HG02763 (cell line): ENCODE measurements around the gene PTGR1.
"Not testable (repeated sequence)": the region's sequence is repeated elsewhere in the genome, so short reads cannot be mapped to it uniquely, and the experiment has no call there.

ENCODE experiments used
- ATAC-seq: cut with Tn5 transposase; IDR thresholded peaks from one replicate; pipeline ENCODE4 v1.9.1; 2021; ENCODE audit warnings: mild to moderate bottlenecking, moderate library complexity; ENCODE audit not compliant: unreplicated experiment

The PTGR1 gene

DNA sequence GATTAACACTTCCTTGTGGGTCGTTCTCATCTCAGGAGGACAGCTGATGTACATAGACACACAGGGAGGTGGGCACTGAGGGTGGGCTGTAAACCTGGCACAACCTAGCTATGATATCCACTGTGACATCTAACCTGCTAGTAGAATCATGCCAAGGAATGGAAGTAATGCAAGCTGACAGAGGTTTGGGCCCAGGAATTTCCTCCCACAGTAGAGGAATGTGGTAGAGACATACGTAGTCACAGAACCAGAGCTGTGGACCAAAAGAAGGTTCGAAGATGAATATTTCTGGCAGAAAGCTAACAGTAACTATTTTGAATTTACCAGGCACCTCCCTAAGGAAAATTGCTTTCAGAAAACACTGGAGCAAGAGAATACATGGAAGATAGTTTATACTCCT, 16.5 kb upstream of the PTGR1 start:
- ATAC-seq: no peak

DNA sequence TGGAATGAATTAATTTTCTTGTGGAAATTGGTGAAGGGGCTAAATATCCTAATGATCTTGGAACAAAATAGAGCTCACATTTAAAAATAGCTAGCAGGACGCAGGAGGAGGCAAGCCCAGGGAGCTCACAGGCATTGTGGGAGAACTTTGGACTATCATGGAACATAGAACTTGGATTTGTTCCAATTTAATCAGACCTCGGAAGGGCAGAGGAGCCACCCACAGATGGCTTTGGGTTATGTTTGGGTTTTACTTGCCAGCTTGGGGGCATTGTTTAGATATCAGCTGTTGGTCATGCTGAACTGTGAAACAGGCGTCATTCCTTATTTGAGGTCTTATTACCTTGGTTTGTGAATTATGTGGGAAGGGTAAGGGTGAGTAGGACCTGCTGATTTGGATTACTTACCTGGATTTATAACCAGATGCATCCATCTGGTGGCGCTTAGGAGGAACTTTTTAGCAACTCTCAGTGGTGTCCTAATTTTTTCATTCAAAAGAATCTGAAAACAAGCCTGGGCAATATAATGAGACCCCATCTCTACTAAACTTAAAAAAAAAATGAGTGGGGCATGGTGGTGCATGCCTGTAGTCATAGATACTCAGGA, 14.1 kb upstream of the PTGR1 start:
- no peak for ATAC-seq

DNA sequence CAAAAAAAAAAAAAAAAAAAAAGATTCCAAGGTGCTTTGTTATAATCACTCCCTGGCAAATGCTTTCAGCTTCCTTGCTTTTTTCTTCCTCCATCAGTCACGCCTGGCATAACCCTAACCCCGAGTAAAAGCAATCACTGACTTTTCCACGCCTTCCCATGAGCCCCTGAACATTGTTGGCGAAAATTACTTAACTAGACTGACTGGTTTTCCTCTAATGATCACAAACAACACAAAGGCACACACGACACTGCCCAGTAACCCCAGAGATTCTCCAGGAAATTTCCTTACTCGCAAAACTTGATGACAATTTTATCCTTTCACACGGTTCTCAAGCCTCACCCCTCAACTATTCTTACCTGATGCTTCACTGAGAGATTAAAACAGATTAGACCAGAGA, 11.4 kb upstream of the PTGR1 start:
- no peak for ATAC-seq

DNA sequence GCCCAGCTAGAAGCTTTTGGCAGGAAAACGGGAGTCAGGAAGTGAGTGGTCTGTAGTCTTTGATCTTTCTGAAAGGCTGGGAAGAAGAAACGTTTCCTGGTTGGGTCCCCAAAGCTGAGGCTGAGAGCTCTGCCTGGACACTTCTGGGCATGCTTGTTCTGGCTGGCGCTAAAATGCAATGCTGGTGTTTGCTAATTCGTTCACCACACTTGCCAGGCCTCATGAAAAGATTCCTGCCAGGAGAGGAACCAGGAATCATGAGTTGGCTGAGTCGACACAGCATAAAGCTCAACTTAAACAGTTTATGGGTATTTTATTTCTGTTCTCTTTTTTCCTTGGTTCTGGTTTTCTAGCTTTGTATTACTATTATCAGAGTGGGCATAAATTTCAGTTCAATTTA, 10.7 kb upstream of the PTGR1 start:
- no peak for ATAC-seq

DNA sequence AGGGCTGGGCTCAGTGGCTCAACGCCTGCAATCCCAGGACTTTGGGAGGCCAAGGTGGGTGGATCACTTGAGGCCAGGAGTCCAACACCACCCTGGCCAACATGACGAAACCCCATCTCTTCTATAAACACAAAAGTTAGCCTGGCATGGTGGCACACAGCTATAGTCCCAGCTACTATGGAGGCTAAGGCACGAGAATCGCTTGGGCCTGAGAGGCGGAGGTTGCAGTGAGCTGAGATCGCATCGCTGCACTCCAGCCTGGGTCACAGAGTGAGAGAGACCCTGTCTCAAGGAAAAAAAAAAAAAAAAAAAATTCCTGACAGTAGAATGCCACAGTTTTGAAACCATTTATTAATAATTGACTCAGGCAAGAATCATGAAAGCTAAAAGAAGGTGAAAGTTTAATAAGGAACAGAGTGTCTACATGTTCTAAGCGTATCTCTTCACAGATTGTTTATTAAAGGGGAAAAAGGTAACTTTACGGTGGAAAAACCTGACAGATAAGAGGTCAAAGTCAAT, 5.7 kb upstream of the PTGR1 start:
- no peak for ATAC-seq

DNA sequence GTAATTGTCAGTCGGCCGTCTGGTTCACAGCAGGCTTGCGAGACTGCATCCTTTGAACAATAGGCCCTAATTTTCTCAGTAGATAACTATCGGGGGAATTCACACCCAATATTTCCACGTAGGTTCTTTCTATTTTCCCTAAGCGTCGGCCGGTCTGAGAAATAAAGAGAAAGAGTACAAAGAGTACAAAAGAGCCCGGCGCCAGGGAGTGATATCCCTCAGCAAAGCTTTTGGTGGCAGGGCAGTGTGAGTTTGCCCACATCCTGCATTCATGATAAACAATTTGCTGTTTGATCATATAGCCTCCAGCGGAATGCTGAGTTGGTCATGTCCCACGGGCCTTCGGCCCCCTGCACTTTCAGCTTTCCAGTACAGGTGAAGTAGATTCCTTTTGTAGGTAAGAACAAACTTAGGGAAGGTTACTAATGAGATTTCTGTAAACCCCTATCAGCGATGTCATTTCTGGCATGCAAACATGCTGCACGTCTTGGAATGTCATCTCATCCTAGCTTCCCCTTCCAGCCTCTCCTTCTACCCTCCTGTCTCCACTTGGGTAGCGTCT, 4.7 kb upstream of the PTGR1 start:
- ATAC-seq: no peak

DNA sequence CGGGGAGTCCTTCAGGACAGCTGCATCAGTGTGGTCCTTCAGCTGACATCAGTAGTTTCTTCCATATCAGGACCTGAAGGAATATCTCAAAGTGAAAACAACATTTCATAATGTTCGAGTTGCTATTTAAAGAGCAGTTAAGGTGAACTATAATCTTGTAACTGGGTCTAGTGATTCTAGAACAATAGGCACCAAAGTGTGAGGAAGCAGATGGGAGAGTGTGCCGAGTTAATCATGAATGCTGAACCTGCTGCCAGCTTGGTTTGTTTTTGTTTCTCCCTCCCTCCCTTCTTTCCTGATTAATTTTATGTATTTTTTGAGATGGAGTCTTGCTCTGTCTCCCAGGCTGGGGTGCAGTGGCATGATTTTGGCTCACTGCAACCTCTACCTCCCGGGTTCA, 3.6 kb upstream of the PTGR1 start:
- no peak for ATAC-seq

DNA sequence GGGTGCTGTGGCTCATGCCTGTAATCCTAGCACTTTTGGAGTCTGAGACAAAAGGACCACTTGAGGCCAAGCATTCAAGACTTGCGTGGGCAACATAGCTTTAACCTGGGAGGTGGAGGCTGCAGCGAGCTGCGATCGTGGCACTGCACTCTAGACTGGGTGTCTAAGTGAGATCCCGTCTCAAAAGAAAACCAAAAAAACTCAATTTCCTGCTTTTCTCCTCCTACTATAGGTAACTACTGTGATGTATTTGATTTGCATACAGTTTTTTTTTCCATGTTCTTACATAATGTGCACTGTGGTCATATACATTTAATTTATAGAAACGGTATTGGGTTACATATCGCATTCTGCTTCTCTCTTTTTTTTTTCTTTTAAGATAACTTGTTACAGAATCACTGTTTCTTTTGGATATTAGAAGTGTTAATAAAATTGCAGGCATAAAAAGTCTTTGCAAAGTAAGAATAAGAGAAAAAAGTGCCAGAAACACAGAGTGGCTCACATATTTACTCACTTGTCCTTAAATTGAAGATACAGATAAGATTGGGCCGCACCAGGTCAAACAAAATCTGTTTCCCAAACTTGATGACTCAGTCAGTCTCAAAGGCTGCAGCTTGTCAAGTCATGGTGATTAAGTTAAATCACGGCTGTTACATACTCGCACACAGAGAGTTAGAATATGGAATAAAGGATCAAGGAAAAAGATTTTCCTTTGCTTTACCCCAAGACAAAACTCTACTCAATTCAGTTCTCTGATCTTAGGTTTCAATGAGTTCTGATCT, 2.0 kb upstream of the PTGR1 start:
- no peak for ATAC-seq

DNA sequence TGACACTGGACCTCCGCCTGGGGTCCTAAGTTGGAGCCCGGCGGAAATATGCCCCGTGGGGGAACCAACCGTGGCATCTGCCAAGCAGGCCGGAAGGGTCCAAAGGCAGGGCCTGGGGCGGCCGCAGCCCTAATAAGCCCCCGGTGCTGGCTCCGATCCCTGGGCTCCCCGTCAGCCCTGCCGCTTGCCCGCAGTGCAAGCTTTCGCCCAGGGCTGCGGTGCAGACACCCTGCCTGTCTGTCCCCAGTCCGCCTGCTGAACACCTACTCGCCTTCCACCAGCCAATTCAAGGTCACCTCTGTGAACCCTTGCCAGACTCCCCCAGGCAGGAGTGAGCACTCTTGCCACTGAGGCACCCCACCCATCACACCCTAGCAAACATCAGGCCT, 502 bp upstream of the PTGR1 start:
- no peak for ATAC-seq

DNA sequence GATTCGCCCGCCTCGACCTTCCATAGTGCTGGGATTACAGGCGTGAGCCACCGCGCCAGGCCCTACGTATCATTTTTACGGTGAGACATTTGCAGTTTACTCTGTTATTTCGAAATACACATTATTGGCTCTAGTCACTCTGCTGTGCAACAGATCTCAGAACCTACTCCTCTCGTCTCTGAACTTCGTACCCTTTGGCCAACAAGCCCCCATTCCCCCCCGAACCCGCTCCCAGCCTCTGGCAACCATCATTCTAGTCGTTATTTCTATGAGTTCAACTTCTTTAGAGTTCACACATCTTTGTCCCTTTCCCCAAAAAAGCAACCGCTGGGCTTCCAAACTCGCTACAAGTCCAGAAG, 735 bp downstream of the PTGR1 start:
- ATAC-seq: no peak

DNA sequence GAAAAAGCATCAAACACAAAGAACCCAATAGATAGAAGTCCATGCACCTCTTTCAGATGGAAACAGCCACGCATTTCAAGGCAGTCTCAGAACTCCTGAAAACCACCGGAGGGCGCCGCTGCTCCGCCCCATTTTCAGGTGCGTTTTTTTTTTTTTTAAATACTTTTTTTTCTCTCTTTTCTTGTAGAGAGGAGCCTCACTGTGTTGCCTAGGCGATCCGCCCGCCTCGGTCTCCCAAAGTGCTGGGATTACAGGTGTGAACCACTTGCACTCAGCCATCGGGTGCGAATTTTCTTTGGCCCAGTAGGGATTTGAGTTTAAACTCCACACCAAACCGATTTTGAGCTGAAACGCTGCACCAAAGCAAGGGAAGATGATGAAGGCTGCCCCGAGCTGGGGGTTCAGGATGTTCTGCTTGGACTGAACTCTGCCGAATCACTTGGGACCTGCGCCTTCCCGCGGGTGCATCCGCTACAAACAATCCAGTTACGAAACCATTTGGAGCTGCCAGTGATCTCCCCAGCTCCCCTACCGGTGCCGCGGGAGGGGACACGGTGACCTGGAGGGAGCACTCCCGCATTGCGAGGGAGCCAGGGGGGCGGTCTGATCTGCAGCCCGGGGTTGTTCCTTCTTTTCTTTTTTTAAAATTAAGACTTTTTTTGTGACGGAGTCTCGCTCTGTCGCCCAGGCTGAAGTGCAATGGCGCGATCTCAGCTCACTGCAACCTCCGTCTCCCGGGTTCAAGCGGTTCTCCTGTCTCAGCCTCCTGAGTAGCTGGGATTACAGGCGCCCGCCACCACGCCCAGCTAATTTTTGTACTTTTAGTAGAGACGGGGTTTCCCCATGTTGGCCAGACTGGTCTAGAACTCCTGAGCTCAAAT, 1.4 kb downstream of the PTGR1 start:
- no peak for ATAC-seq

DNA sequence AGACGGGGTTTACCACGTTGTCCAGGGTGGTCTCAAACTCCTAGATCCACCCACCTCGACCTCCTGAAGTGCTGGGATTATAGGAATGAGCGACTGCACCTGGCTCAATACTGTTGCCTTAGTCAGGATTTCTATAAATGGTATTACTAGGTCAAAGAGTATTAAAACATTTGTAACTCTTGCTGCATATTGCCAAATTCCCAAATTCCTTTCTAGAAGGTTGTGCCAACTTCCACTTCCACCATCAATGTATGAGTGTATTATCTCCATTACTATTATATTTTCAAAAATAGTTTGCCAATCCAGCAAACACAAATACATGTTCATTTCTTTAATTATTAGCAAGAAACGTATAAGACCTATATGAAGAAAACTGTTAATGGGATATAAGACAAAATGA, 10.6 kb downstream of the PTGR1 start:
- no peak for ATAC-seq

DNA sequence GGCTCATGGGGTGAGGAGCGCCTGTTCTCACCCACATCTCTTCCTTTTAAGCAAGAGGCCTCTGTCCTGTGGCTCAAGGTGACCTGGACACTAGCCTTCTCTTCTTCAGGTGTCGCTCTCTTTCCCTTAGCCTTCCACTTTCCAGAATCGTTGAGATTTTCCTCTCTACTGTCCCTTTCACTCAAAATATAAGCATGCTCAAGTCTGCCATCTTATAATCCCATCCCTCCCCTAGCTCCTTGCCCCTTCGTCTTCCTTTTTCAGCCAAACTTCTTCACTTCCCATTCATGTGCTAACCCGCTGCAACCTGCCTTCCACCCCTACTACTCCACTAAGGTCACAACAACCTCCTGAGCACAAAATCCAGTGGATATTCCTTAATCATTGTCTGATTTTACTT, 13.1 kb downstream of the PTGR1 start:
- no peak for ATAC-seq

DNA sequence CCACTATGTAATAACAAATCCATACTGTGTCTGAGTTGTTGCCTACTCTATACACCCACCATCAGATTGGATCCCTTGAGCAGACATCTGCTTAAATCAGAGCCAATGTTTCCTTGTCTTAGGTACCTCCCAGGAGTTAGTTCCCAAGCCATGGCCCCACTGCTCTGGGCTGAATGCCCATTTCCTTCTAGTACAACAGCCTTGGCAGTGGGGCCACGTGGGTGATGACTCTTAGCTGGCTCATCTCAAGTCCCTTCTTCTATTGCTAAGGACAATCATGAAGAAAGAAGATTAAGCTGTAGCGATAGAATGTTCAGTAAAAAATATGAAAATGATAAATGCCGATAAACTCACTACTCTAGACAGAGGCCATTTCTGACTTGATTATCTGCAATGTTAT, 16.6 kb downstream of the PTGR1 start:
- ATAC-seq: no peak

DNA sequence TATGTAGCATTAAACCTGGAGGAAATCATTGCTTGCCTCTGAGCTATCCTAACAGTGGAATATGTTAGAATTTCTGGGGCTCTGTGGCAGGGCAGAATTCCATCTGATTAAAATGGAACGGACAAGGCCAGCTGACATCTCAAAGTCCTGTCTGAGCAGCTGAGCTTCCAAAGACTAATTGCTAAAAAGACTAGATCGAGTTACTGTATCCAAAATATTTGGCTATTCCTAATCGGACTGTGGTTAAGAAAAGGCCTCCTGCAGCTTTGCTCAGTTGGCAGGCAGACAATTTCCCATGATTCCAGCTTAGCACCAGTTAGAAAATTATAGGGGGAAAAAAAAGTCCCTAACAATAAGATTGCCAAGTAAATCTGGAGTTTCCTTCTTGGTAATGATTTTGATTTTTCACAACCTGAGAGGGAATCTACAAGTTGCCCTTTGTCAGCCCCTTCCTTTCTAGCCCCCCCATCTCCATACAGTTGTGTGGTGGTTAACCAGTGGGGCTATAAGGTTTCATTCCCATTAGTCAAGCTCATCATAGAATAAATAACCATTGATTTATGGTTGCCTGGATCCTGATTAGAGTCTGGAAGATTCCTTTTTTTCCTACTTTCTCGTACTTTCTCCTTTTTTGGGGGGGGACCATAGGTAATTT, 26.4 kb downstream of the PTGR1 start:
- ATAC-seq: no peak

DNA sequence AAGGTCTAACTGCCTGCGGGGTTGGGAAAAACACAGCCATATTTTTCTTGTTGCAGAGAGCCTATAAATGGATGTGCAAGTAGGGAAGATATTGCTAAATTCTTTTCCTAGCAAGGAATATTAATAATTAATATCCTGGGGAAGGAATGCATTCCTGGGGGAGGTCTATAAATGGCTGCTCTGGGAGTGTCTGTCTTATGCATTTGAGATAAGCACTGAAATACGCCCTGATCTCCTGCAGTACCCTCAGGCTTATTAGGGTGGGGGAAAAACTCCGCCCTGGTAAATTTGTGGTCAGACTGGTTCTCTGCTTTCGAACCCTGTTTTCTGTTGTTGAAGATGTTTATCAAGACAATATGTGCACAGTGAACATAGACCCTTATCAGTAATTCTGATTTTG, 31.3 kb downstream of the PTGR1 start:
- ATAC-seq: not testable (repeated sequence)

DNA sequence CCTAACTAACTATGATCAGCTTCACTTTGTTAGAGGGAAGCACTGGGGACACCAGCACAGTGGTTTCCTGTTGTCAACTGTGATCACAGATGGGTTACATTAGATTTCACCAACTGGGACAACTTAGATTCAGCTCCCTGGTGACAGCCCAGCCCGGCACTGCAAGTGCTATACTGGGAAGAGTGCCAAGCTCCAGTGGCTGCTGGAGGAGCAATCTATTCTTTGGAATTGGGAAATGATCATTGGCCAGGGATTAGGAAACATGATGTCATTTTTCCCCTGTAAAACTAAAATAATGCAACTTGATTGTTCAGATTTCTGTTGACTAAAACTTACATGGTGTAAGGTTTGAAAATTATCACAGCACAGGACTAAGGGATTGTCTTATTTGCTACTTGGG, 33.2 kb downstream of the PTGR1 start:
- ATAC-seq: no peak

DNA sequence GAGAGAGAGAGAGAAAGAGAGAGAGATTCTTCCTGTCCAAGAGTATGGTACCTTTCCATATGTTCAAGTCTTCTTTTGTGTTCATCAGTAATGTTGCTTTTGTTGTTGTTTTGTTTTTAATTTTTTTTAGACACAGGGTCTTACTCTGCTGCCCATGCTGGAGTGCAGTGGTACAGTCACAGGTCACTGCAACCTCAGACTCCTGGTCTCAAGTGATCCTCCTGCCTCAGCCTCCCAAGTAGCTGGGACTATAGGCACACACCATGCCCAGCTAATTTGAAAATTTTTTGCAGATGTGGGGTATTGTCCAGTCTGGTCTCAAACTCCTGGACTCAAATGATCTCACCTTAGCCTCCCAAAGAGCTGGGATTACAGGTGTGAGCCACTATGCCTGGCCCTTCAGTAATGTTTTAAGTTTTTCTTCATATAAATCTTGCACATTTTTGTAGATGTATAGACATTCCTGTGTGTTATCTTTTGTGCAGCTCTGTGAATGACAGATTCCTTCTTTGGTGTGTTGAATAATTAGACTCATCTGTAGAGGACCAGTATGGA, 38.2 kb downstream of the PTGR1 start:
- no peak for ATAC-seq

DNA sequence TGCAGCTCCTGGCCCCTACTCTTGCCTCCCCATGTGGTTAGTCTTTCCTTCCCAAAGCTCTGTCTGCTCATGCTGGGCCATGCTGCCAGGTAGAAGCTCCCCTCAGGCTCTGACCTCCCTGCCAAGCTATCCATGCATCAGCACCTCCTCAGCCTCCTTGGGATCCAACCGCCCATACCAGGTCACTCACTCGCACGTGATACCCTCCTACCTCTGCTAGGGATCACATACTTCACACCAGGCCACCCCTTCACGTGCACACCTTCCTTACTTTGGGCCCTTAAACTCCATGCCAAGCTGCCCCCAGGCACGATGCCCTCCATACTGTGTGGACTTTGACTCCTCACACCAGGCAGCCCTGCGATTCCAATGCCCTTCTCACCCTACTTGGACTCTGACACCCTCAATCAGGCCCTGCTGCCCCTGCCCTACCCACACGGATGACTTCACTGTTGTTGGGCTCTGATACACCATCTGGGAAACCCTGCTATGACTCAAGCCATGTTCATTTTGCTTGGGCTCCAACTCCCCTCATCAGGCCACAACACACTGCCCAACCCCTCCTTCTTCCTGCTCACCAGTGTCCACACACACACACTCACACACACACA, 40.3 kb downstream of the PTGR1 start:
- no peak for ATAC-seq

DNA sequence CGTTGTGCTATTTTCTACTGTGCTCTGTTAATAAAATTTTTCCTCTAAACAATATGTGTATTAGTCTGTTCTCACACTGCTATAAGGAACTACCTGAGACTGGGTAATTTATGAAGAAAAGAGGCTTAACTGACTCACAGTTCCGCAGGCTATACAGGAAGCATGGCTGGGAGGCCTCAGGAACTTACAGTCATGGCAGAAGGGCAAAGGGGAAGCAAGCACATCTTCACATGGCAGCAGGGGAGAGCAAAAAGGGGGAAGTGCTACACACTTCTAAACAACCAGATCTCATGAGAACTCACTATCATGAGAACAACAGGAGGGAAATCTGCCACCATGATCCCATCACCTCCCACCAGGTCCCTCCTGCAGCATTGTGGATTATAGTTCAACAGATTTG, 44.0 kb downstream of the PTGR1 start:
- ATAC-seq: not testable (repeated sequence)
